Epithelial cell of esophagus (primary cell): ENCODE results near the gene GNG11.

ENCODE experiments used
- DNase-seq: peaks from one replicate; pipeline ENCODE4 v3.0.0; 2010; ENCODE audit warnings: low read depth
- H3K4me3 ChIP-seq: 2 replicates; pipeline ENCODE4 v1.5.1; 2011; ENCODE audit warnings: mild to moderate bottlenecking, low read length, control low read depth
- TF ChIP-seq, protein P1 (sequence below): IDR thresholded peaks from 2 replicates; pipeline ENCODE4 v1.5.1; 2011; ENCODE audit warnings: low read depth, mild to moderate bottlenecking, low read length, control low read depth, inconsistent platforms; ENCODE audit not compliant: insufficient read depth; ENCODE audit errors: missing control alignments

GNG11 gene

DNA sequence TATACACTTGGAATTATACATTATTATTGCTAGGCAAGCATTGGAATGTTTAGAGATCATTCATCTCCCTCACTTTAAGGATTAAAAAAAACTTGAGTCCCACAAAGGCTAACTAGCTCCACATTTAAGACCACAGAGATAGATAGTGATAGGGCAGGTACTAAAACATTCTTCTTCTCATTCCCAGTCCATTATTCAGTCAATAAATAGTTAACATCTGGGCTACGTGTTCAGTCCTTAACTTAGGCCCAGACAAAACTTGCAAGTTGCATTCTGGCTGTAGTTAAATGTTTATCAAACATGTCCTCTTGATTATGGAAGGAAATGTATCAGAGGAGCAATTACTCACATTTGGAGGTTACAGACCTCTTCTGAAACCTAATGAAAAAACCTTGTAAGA is 2.4 kb downstream of the GNG11 start:
- no peak for DNase-seq
- TF ChIP-seq, protein P1, sequence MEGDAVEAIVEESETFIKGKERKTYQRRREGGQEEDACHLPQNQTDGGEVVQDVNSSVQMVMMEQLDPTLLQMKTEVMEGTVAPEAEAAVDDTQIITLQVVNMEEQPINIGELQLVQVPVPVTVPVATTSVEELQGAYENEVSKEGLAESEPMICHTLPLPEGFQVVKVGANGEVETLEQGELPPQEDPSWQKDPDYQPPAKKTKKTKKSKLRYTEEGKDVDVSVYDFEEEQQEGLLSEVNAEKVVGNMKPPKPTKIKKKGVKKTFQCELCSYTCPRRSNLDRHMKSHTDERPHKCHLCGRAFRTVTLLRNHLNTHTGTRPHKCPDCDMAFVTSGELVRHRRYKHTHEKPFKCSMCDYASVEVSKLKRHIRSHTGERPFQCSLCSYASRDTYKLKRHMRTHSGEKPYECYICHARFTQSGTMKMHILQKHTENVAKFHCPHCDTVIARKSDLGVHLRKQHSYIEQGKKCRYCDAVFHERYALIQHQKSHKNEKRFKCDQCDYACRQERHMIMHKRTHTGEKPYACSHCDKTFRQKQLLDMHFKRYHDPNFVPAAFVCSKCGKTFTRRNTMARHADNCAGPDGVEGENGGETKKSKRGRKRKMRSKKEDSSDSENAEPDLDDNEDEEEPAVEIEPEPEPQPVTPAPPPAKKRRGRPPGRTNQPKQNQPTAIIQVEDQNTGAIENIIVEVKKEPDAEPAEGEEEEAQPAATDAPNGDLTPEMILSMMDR = no peak
- no peak overlapping the region for H3K4me3 ChIP-seq

DNA sequence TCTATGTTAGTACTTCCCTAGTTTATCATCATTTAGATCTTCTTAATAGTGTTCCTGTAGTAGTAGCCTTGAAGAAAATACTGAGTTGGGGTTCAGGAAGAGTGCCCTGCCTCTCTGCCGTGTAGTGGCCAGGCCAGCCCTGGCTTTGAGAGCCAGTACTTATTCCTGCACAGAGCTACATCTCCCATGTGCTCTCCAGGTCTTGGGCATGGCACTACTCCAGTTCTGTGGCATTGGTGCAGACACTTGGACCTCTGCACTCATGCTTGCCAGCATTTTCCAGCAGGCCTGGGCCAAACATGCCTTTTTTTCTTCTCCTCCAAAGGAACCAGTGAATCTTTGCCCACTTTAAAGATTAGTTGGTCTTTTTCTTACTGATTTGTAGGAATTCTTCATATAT is 5.3 kb downstream of the GNG11 start:
- DNase-seq = no peak
- TF ChIP-seq, protein P1 = no peak
- H3K4me3 ChIP-seq = no peak overlapping the region

GRCh38 chr7:93927585-93927984 is 6.0 kb downstream of the GNG11 start:
- no peak for DNase-seq
- H3K4me3 ChIP-seq = no peak overlapping the region
- TF ChIP-seq, protein P1 = no peak

DNA sequence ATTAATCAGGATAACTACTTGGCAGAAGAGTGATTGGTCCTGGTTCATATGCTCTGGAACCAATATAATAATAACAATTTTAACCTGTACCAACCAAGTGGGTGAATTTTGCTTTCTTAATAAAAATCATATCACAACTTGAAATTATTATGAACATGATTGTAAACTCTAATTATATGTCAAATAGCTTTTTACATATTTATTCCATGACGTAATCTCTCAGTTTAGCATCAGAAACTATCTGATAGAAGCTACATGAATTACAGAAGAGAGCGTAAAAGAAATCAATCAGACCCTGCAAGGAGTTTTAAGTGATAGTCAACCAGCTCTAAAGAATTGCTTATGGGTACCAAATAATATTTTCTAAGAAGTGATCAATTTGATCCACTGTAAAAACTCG is 10.1 kb downstream of the GNG11 start:
- no peak for DNase-seq
- TF ChIP-seq, protein P1 = no peak
- no peak overlapping the region for H3K4me3 ChIP-seq

GRCh38 chr7:93933156-93933555 is 11.6 kb downstream of the GNG11 start:
- no peak overlapping the region for H3K4me3 ChIP-seq
- TF ChIP-seq, protein P1 = no peak
- no peak for DNase-seq

- no peak for DNase-seq
- no peak overlapping the region for H3K4me3 ChIP-seq
- TF ChIP-seq, protein P1 = no peak
Measured at GRCh38 chr7:93935102-93935501, 13.6 kb downstream of the GNG11 start.

- no peak overlapping the region for H3K4me3 ChIP-seq
- TF ChIP-seq, protein P1 = no peak
- DNase-seq = no peak
Measured at GRCh38 chr7:93937818-93938217, 16.3 kb downstream of the GNG11 start.
